Skeletal muscle tissue (tissue), 4 donors: ENCODE data around the gene USF1. TPM values are rescaled to one million over a fixed set of nuclear protein-coding genes. Genes with fewer than 3 reads are reported as not detected.

Experiments used
- H3K27ac ChIP-seq: one replicate; pipeline ENCODE4 v1.7.0; 2013; ENCODE audit warnings: mild to moderate bottlenecking, low read depth, low read length, inconsistent platforms
- H3K27me3 ChIP-seq, 3 donors: one replicate each; pipeline ENCODE4 v1.7.0; 2013; ENCODE audit warnings: low read length in 3 of 3; ENCODE audit not compliant: control insufficient read depth in 3 of 3, insufficient read depth in 3 of 3
- H3K36me3 ChIP-seq, 3 donors: one replicate each; pipeline ENCODE4 v1.7.0; 2013; ENCODE audit warnings: low read length in 3 of 3; ENCODE audit not compliant: control insufficient read depth in 3 of 3, insufficient read depth in 3 of 3
- H3K4me1 ChIP-seq, 3 donors: one replicate each; pipeline ENCODE4 v1.7.0; 2013; ENCODE audit warnings: low read length in 3 of 3, mild to moderate bottlenecking in 3 of 3; ENCODE audit not compliant: control insufficient read depth in 3 of 3, insufficient read depth in 3 of 3
- H3K4me3 ChIP-seq, 3 donors: one replicate each; pipeline ENCODE4 v1.7.0; 2013; ENCODE audit warnings: low read length in 3 of 3
- H3K9ac ChIP-seq, 3 donors: one replicate each; pipeline ENCODE4 v1.7.0; 2013; ENCODE audit warnings: low read length in 3 of 3, mild to moderate bottlenecking in 3 of 3, moderate library complexity in 2 of 3, low read depth in 1 of 3
- H3K9me3 ChIP-seq, 3 donors: one replicate each; pipeline ENCODE4 v1.7.0; 2013; ENCODE audit warnings: low read length in 3 of 3; ENCODE audit not compliant: control insufficient read depth in 3 of 3
- total RNA-seq: library from RNA; depleted of rRNA; stranded (reverse); fragments of >200 nt; gene quantifications from one replicate; pipeline ENCODE4 v1.2.3, GENCODE V29; 2014
- donor health status: Osteomylitis.

Gene USF1
- total RNA-seq, 1 donor from 2014 or later, result 66.3 TPM

GRCh38 chr1:161079436-161080110 lies 33.8 kb upstream of the USF1 start:
- Histone ChIP-seq H3K4me3 (no peak overlapping the region), H3K36me3 (no peaks in the 10 kb centered on the region), H3K4me1 (peaks cover 0 to 8% (median 4%) of the 10 kb centered on the region in 3 donors), H3K27me3 (peaks cover 2 to 10% (median 3%) of the 10 kb centered on the region in 3 donors), H3K9ac (no peak overlapping the region), H3K27ac (no peak overlapping the region), H3K9me3 (no peaks in the 10 kb centered on the region)

GRCh38 chr1:161077426-161077825 lies 31.6 kb upstream of the USF1 start:
- Histone ChIP-seq H3K4me1 (no peaks in the 10 kb centered on the region), H3K27me3 (peaks cover 2 to 10% (median 3%) of the 10 kb centered on the region in 3 donors), H3K9me3 (no peaks in the 10 kb centered on the region), H3K27ac (no peak overlapping the region), H3K36me3 (no peaks in the 10 kb centered on the region), H3K4me3 (no peak overlapping the region), H3K9ac (no peak overlapping the region)

GRCh38 chr1:161076410-161076809 lies 30.6 kb upstream of the USF1 start:
- Histone ChIP-seq H3K36me3 (no peaks in the 10 kb centered on the region), H3K4me1 (no peaks in the 10 kb centered on the region)

GRCh38 chr1:161074676-161075368 lies 29.0 kb upstream of the USF1 start:
- Histone ChIP-seq H3K4me1 (no peaks in the 10 kb centered on the region), H3K4me3 (no peak overlapping the region)

More at GRCh38 chr1:161076410-161076809, 30.6 kb upstream of the USF1 start:
- no peak overlapping the region for H3K9ac ChIP-seq
- H3K9me3 ChIP-seq, result no peaks in the 10 kb centered on the region
- peaks cover 2 to 10% (median 3%) of the 10 kb centered on the region in 3 donors for H3K27me3 ChIP-seq
- H3K27ac ChIP-seq, result no peak overlapping the region
- no peak overlapping the region for H3K4me3 ChIP-seq

GRCh38 chr1:161073474-161074121 lies 27.8 kb upstream of the USF1 start:
- H3K4me1 ChIP-seq, result no peaks in the 10 kb centered on the region
- peaks cover 0 to 2% (median 2%) of the 10 kb centered on the region in 3 donors for H3K27me3 ChIP-seq
- H3K27ac ChIP-seq, result no peak overlapping the region
- H3K9me3 ChIP-seq, result no peaks in the 10 kb centered on the region
- H3K9ac ChIP-seq, result no peak overlapping the region
- H3K4me3 ChIP-seq, result no peak overlapping the region
- H3K36me3 ChIP-seq, result no peaks in the 10 kb centered on the region

More at GRCh38 chr1:161074676-161075368, 29.0 kb upstream of the USF1 start:
- Histone ChIP-seq H3K9me3 (no peaks in the 10 kb centered on the region), H3K9ac (no peak overlapping the region), H3K27me3 (peaks cover 2 to 9% (median 5%) of the 10 kb centered on the region in 3 donors), H3K36me3 (no peaks in the 10 kb centered on the region), H3K27ac (no peak overlapping the region)

- Histone ChIP-seq H3K4me3 (no peak overlapping the region), H3K27ac (no peak overlapping the region), H3K36me3 (no peaks in the 10 kb centered on the region), H3K9ac (no peak overlapping the region), H3K9me3 (no peaks in the 10 kb centered on the region), H3K27me3 (peaks cover 0 to 2% (median 2%) of the 10 kb centered on the region in 3 donors), H3K4me1 (no peaks in the 10 kb centered on the region)
These were observed 27.1 kb upstream of the USF1 start for GRCh38 chr1:161072751-161073449.

- H3K27me3 ChIP-seq, result peaks cover 0 to 2% (median 2%) of the 10 kb centered on the region in 3 donors
- peak overlapping the region in 1 of 3 donors; percentile 8 for H3K9ac ChIP-seq
- H3K9me3 ChIP-seq, result no peaks in the 10 kb centered on the region
- H3K4me1 ChIP-seq, result no peaks in the 10 kb centered on the region
- H3K4me3 ChIP-seq, result no peak overlapping the region
- no peaks in the 10 kb centered on the region for H3K36me3 ChIP-seq
- no peak overlapping the region for H3K27ac ChIP-seq
These were observed 26.2 kb upstream of the USF1 start for GRCh38 chr1:161071886-161072371.

GRCh38 chr1:161070761-161071160 lies 25.0 kb upstream of the USF1 start:
- H3K27ac ChIP-seq, result no peak overlapping the region
- no peaks in the 10 kb centered on the region for H3K9me3 ChIP-seq
- no peak overlapping the region for H3K9ac ChIP-seq
- no peak overlapping the region for H3K4me3 ChIP-seq
- peaks cover 2 to 5% (median 3%) of the 10 kb centered on the region in 3 donors for H3K27me3 ChIP-seq
- no peaks in the 10 kb centered on the region for H3K36me3 ChIP-seq
- H3K4me1 ChIP-seq, result no peaks in the 10 kb centered on the region

- no peaks in the 10 kb centered on the region for H3K9me3 ChIP-seq
- H3K9ac ChIP-seq, result no peak within 1 kb of the TSS
- H3K4me1 ChIP-seq, result no peaks in the 10 kb centered on the region
- H3K27ac ChIP-seq, result peak within 1 kb of the TSS; percentile 51
- peaks cover 2 to 8% (median 3%) of the 10 kb centered on the region in 3 donors for H3K27me3 ChIP-seq
- peak within 1 kb of the TSS in 2 of 3 donors; percentile 46 to 56 for H3K4me3 ChIP-seq
- H3K36me3 ChIP-seq, result no peaks in the 10 kb centered on the region
These were observed 24.0 kb upstream of the USF1 start, which contains the start of gene ARHGAP30 for GRCh38 chr1:161069731-161070270. Gene ARHGAP30, minus strand, starts transcription at chr1:161069891. Its CDS starts 267 bp downstream, at chr1:161069624.
